ENCODE data around the gene ICAM2.

- TF ChIP-seq GABPA (IDR thresholded peaks at IDR 0.05; ENCODE audit: low read depth) (no peak), CTCF (IDR thresholded peaks at IDR 0.05) (no peak)
These were observed 12.6 kb downstream of the ICAM2 start for GRCh38 chr17:64007838-64008282.

All from SK-N-SH (cell line).